NCI-H526 (cell line): ENCODE data around the gene PTPRN2.

Experiments
- DNase-seq, 2 experiments: peaks; one replicate each; lab custom pipeline; 2025; lab: John Stamatoyannopoulos, UW

Gene PTPRN2

DNA sequence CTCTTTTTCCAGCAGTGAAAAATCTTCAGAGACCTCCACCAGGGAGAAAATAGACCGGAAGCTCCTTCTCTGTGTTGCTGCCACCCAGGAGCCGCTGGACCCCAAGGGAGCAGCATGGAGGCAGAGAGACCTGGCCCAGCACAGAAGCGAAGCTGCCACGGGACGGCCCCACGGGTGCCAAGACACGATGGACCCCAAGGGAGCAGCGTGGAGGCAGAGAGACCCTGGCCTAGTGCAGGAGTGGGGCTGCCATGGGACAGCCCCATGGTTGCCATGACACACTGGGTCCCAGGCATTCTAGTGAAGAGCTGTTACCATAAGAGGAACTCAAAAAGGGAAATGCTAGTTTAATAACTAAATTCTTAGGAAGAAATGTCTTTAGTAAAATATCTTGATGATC lies 186.3 kb downstream of the PTPRN2 start:
- DNase-seq, result no peak

GRCh38 chr7:158400601-158401225 lies 186.9 kb downstream of the PTPRN2 start:
- no peak for DNase-seq

DNA sequence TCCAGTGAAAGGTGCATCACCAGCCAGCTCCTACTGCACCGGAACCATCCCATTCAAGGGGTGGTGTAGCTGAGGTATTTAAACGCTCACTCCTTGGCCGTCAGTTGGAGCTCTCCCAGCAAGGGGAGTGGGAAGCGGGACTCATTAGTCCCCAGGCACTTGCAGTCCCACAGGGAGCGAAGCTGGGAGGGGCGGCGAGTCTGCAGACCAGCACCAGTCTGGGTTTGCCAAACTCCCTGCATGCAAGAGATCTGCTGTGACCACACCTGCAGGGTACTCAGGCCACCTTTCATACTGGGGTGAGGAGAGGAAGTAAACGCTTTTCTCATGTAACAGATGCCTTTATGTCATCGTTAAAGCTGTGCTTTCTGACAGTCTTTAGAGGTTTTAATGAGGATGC lies 187.9 kb downstream of the PTPRN2 start:
- no peak for DNase-seq

GRCh38 chr7:158398750-158399149 lies 188.9 kb downstream of the PTPRN2 start:
- no peak for DNase-seq

DNA sequence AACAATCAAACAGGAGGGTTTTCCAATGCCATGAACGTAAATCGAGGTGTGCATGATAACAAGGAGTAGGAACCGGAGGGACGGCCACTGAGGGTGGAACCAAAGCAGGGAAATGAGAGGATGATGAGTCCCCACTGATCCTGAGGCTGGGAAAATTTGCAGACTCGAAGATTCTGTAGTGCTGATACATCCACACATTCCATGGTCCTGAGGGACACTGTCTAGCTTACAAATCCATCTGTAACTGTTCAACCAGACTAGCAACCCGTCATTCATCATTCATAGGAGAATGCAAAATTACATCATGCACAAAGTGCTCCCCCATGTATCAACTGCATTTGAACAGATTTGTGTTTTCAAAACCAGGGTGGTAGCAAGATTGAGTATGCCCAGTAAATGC lies 189.7 kb downstream of the PTPRN2 start:
- no peak for DNase-seq

- DNase-seq, result no peak
Observed at GRCh38 chr7:158396982-158397862, 190.4 kb downstream of the PTPRN2 start.

GRCh38 chr7:158396301-158396905 lies 191.2 kb downstream of the PTPRN2 start:
- DNase-seq, result no peak

DNA sequence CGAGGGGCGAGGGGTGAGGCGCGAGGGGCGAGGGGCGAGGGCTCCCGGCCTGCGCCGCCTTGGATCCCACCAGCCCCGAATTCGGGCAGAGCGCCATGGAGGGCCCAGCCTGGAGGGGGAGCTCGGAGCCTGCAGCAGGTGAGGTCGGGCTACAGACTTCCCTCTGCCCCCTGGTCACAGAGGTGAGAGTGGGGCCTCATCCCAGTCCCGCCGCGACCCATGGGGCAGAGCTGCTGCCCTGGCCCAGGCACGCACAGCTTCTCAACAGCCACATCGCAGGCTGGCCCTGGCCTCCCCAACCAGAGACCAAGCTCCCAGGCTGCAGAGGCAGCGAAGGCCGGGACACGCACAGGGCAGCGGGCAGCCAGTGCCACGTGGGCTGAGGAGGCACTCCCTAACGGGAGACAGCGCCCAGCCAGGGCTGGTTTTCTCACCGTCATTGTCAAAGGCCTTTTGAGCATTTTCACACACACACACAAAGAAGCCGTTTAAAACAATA lies 191.8 kb downstream of the PTPRN2 start:
- DNase-seq, result peak in 1 of 2 experiments; percentile 52

- no peak for DNase-seq
Observed at GRCh38 chr7:158395349-158395748, 192.3 kb downstream of the PTPRN2 start.

- peak in 1 of 2 experiments; percentile 78 for DNase-seq
Observed at GRCh38 chr7:158394936-158395335, 192.7 kb downstream of the PTPRN2 start.

DNA sequence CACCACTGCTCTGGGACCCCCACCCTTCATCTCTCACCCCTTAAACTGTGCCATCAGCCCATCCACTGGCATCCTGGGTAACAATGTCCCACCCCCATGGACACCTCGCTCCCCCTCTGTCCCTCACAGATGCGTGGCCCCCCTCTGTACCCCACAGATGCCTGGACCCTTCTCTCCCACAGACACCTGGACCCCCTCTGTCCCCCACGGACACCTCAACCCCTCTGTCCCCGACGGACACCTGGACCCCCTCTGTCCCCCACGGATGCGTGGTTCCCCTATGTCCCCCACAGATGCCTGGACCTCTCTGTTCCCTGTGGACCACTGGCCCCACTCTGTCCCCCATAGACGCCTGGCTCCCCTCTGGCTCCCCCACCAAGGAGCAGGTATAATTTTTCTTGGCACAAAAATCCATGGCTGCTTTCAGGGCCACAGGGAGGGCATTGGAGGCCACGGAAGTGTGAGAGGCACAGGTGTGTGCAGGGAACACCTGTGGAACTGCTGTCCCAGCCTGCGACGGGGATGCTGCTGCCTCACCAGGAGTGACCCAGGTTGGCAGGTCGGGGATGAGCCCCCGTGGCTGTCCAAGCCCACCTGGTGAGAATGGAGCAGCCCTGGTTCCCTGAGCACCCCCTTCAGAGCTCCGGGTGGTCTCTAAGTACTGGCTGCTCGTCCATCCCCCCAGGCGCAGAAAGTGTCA lies 193.5 kb downstream of the PTPRN2 start:
- no peak for DNase-seq

DNA sequence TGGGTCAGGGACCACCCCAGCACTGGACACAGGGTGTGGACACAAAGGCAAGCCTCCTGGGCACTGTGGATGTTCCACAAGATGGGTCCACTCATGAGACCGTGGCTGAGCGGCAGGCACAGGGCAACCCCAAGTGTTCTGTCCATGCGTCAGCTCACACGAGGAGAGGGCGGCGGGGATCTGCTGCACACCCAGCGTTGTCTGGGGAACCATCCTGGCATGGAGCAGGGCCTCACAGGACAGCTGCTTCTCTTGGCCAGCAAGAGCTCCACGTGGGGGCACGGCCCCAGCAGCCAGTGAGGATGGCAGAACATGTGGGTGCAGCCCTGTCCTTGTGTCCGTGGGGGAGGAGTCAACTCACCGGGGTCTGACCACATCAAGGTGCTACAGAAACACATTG lies 195.4 kb downstream of the PTPRN2 start:
- DNase-seq, result no peak

DNA sequence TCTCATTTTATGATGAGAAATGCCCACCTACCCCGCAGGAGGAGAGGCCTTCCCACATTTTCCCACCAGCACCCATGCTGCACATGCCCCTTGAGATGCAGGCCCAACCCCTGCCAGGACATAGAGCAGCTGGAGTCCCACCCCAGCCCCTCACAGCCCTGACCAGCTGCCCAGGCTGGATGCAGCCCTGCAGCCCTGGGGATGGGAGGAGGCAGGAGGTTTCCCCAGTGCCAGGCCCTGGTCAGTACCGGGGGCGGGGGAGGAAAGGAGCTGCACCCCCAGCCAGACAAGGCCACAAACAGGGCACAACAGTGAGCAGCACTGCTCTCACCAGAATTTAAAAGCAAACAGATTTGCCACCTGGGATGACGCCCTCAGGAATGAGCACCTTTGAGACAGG lies 196.1 kb downstream of the PTPRN2 start:
- DNase-seq, result no peak

GRCh38 chr7:158391141-158391540 lies 196.5 kb downstream of the PTPRN2 start:
- DNase-seq, result no peak

- DNase-seq, result no peak
Observed at GRCh38 chr7:158390460-158390859, 197.2 kb downstream of the PTPRN2 start.

DNA sequence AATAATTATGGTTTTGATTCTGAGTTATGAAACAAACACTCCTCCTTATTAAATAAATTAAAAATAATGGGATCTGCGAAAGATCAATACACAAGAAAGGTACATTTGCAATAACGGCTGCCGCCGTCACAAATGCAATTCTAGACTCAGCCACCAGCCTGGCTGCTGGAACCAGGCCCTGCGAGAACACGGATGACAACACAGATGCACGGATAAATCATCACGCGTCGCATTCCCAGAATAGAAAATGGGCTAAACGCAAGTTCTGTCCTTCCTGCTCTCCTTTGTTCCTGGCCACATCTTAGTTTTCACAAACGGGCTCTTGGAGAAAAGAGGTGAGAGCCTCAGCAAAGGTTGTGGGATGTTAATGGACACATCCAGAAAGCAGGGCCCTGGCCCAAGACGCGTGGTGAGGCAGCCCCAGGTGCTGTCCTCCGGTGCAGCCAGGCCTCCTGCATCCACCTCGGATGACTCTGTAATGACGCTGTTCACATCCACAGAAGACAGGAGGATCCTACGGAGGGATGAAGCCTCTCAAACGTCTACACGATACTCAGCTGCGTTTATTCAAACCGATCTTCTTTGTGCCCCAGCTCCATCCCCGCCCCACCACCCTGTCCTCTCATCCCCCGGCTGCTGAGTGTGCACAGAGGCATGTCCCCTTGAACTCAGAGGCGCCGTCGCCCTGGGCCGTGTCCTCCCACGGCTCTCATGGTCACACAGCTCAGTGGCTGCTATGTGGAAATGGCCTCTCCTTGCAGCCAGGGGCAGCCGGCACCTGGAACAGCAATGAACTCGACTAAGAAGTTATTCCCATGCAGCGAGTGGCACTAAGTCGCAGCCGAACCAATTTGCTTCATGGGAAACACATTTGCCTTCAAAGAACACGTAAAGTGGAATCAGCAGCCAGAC lies 197.9 kb downstream of the PTPRN2 start:
- DNase-seq, result no peak

- DNase-seq, result no peak
Observed at GRCh38 chr7:158388928-158389327, 198.7 kb downstream of the PTPRN2 start.

GRCh38 chr7:158388072-158388471 lies 199.6 kb downstream of the PTPRN2 start:
- no peak for DNase-seq

- no peak for DNase-seq
Observed at GRCh38 chr7:158387546-158387891, 200.1 kb downstream of the PTPRN2 start.

GRCh38 chr7:158386866-158387545 lies 200.6 kb downstream of the PTPRN2 start:
- no peak for DNase-seq

GRCh38 chr7:158386355-158386618 lies 201.3 kb downstream of the PTPRN2 start:
- no peak for DNase-seq
